Measurements from ENCODE around the gene PHLDB1.

The PHLDB1 gene

GRCh38 chr11:118622376-118623268 is 15.2 kb downstream of the PHLDB1 start:
- no peak for DNase-seq (ENCODE audit: low read depth)

DNA sequence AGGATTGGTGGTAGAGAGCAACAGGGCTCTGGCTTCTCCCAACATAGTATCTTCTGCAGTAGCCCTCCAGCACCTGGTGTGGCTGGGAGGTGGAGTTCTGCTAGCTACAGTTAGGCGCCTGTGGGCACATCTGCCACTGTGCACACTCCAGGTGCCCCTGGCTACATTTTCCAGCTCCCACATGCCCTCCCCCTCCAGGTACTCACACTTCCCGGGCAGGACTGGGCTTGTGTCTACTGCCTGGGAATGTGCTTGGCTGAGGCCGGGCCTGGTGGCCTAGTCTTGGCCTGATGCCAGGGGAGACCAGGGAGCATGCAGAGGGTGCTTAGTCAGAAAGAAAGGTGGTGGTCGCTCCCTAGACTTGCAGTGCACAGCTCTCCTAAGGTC is 15.8 kb downstream of the PHLDB1 start:
- no peak for DNase-seq (ENCODE audit: low read depth)

DNA sequence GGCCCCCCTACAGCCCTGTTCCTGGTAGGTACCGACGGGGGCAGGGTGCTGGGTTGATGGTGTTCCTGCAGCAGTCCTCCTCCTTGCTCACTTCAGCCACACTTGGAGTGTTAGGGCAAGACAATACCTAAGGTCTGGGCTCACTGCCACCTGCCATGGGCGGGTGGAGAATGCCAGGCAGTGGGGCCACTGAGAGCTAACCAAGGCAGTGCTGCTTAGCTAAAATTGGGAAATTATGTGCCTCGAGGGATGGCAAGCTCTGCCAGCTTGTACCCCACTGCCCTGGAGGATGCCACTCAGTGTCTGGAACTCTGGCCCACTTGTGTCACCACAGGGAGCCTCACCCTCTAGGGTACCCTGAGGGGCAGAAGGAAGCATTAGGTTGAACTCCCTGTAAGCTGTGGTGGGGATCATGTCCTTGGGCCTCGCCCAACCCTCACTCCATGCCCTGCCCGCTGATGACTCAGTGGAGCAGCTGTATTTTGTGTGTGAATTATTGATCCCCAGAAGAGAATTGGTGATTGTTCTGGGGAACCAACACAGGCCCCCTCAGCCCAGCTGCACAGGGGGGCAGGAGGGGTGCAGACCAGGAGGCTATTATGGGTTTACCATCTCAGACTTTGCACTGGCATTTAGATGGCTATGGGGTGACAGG is 17.7 kb downstream of the PHLDB1 start:
- DNase-seq (ENCODE audit: low read depth), result no peak

GRCh38 chr11:118625976-118626375 is 18.6 kb downstream of the PHLDB1 start:
- DNase-seq (ENCODE audit: low read depth), result no peak

GRCh38 chr11:118627566-118627965 is 20.2 kb downstream of the PHLDB1 start:
- DNase-seq (ENCODE audit: low read depth), result no peak

- no peak for DNase-seq (ENCODE audit: low read depth)
These were observed 20.6 kb downstream of the PHLDB1 start for GRCh38 chr11:118628031-118628430.

DNA sequence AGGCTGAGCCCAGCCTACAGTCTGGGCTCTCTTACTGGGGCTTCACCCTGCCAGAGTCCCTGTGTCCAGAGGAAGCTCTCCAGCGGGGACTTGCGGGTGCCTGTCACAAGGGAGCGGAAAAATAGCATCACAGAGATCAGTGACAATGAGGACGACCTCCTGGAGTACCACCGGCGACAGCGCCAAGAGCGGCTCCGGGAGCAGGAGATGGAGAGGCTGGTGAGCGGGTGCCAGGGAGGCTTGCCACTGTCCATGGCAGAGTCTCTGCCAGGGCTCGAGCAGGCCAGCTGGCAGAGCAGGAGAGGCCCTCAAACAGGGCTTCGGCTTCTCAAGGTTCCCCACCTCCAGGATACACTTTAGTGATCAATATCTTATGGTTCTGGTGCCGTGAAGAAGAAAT is 21.0 kb downstream of the PHLDB1 start:
- DNase-seq (ENCODE audit: low read depth), result no peak

GRCh38 chr11:118628861-118629549 is 21.6 kb downstream of the PHLDB1 start:
- no peak for DNase-seq (ENCODE audit: low read depth)

DNA sequence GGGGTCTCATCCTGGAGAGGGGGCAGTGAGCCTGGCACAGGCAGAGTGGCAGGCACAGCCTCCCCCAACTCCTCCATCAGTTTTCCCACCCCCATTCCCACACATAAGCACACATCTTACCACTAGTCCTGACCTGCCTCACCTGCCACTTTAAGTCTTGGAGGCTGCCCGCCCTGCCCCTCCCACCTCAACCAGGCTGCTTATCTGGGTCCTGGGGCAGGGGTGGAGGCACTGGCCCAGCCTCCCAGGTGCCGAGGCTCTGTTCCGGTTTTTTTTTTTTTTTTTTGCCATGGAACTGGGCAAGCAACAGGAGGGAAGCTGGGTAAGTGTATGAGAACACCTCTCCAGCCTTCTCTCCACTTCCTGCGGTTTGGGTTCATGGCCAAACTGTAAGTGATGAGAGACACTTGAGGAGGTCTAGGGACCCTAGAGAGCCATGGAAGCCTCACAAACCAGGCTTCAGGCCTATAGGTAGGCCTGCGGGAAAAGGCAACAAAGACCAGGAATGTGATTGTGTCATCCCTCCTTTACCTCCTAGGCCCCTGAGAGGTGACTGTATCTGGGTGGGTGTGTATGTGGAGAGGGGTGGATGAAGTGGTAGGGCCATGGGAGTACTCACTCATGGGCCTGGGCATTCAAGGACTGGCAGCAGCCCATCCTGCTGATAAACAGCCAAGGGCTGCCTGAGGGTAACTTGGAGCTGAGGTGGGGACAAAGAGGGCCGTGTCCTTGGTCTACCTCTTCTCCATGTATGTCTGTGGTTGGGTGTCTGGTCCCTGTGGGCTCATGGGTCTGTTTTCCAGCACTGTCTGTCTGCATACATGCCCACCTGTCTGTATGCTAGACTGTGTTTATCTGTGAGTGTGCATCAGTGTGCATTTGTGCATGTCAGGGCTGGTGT is 22.6 kb downstream of the PHLDB1 start:
- no peak for DNase-seq (ENCODE audit: low read depth)

GRCh38 chr11:118631142-118631909 is 23.9 kb downstream of the PHLDB1 start:
- no peak for DNase-seq (ENCODE audit: low read depth)

GRCh38 chr11:118632577-118633318 is 25.3 kb downstream of the PHLDB1 start:
- DNase-seq (ENCODE audit: low read depth), result no peak

- DNase-seq (ENCODE audit: low read depth), result no peak
These were observed 25.9 kb downstream of the PHLDB1 start for GRCh38 chr11:118633319-118633690.

DNA sequence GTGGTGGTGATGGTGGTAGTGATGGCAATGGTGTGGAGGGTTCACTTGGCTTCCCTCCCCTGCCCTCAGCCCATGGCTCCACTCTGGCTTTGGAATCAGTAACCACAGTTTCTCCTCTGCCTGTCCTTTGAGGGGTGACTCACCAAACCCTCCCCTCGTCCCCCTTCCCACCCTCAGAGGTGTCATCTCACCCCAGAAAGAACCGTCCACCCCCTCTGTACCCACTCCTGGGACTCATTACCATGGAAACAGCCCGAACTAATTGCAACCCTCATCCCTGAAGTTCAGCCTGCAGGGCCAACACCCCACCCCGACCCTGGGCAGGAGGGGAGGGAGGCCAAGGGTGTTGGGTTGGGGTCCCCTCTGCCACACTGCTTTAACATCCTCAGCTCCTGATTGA is 26.6 kb downstream of the PHLDB1 start:
- DNase-seq (ENCODE audit: low read depth), result no peak

DNA sequence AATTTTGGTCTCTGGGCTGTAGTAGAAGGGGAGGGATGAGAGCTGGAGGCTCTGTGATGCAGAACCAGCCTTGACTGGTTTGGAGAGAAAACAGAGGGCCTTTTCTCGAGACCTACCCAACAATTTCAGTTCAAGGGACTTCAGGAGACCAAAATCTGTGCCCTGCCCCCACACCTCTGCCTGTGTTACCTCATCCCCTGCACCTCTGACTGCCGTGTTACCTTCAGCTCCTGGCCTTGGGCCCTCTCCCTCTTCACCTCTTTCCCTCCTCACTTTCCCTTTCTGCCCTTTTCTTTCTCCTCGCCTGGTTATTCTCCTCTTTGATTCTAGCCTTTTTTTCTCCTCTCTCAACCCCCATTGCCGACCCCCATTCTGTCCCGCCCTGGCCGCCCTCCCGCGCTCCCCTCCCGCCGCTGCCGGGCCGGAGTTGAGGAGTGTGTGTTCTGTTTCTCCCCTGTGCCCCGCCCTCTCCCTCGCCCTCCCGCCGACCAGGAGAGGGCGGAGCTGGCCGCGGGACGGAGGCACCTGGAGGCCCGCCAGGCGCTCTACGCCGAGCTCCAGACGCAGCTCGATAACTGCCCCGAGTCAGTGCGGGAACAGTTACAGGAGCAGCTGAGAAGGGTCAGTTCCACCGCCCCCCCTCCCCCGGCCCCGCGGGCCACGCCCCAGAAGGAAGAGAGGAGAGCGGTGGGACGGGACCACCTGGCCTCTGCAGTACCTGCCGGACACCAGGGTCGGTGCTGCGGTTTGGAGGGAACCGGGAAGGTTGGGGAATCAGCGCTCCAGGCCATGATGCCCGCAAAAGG is 27.2 kb downstream of the PHLDB1 start:
- no peak for DNase-seq (ENCODE audit: low read depth)

GRCh38 chr11:118635237-118635591 is 27.8 kb downstream of the PHLDB1 start:
- no peak for DNase-seq (ENCODE audit: low read depth)

DNA sequence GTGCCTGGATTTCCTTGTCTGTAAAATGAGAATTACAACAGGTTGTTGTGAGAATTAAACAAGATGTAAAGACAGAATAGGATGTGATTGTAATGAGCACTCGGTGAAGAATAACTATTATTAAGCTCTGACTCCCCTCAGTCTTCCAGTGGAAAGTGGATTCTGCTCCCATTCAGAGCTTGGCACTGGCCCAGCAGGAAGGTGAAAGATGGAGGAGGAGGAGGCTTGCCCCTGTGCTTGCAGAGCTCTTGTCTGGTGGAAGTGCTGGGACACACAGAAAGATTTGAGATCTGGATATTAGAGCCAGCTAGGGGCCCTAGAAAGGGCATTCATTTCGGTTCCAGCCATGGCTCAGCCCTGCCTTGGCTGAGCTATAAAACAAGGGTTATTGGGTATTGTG is 28.2 kb downstream of the PHLDB1 start:
- DNase-seq (ENCODE audit: low read depth), result no peak

DNA sequence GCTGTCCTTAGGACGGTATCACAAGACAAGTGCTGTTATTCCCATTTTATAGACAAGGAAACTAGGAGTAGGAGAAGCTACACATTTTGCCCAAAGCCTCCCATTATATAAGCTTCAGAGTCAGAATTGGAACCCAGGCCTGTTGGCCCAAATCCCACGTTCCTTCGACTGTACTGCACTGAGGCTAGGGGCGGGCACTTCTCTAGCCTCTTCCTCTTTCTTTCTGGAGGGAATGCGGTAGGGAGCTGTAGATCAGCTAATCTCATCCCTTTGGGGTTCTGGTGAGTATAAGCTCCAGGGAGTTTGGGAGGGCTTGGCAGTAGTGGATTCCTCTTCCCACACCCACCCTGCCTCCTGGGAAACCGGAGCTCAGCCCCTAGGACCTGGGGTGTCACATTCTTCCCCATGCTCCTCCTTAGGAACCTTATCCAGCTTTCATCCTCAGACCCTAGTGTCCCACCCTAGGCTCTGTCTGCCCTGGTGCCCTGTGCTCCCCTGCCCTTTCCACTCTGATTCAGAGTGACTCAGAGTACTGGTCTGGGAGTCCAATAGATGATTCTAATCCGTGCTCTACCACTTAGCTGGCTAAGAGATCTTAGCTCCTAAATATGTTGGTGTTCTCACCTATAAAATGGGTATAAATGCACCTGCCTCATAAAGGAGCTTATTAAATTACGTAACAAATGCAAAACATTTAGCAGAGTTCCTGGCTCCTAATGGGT is 29.3 kb downstream of the PHLDB1 start:
- no peak for DNase-seq (ENCODE audit: low read depth)

DNA sequence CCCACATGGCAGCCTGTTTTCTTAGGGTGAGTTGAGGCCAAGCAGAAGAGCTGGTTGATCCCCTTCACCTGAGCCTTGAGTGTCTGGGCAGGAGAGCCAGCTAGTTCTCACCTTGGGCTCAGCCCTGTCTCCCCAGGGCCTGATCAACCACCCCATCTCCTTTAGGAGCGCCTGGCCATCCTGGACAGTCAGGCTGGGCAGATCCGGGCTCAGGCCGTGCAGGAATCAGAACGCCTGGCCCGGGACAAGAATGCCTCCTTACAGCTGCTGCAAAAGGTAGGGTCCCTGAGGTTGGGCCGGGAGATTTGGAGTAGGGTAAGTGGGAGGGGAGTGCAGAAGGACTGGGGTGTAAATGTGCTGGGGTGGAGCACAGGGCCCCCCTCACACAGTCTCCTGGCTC is 31.3 kb downstream of the PHLDB1 start:
- DNase-seq (ENCODE audit: low read depth), result no peak

DNA sequence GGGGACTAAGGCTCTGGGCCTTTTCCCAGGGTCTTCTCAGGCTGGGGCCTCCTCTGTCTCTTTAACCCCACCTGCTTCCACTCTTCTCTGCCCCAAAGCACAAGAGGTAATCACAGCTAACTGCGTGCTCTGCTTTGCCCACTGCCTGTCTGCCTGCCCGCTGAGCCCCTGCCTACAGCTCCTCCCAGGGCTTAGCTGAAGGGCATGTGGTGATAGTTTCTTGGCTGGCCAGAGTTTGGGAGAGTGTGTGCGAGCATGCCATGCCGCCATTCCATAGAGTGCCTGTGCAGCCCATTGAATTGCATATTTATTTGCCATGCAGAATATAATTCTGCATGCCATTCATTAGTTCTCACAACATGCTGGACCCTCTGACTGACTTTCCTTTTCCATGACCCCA is 32.5 kb downstream of the PHLDB1 start:
- no peak for DNase-seq (ENCODE audit: low read depth)

Measured in stimulated activated CD8-positive, alpha-beta memory T cell treated with anti-CD3 and anti-CD28 coated beads, Interleukin-7, amount 100 ng/mL, for 24 hours (primary cell).